Stimulated activated CD4-positive, alpha-beta T cell treated with anti-CD3 and anti-CD28 coated beads, Interleukin-15, amount 100 ng/mL, for 1 hour (primary cell): ENCODE data around the gene SLC7A6OS.
A peak's percentile ranks its signal among the peaks of the same experiment; 100 is the strongest.
"Not testable (repeated sequence)": the region's sequence is repeated elsewhere in the genome, so short reads cannot be mapped to it uniquely, and the experiment has no call there.

Experiments used
- DNase-seq, 2 donors: peaks; one replicate each; pipeline ENCODE4 v3.0.0-alpha.2; 2020; ENCODE audit warnings: low read depth in 1 of 2, low spot score in 1 of 2

The SLC7A6OS gene

DNA sequence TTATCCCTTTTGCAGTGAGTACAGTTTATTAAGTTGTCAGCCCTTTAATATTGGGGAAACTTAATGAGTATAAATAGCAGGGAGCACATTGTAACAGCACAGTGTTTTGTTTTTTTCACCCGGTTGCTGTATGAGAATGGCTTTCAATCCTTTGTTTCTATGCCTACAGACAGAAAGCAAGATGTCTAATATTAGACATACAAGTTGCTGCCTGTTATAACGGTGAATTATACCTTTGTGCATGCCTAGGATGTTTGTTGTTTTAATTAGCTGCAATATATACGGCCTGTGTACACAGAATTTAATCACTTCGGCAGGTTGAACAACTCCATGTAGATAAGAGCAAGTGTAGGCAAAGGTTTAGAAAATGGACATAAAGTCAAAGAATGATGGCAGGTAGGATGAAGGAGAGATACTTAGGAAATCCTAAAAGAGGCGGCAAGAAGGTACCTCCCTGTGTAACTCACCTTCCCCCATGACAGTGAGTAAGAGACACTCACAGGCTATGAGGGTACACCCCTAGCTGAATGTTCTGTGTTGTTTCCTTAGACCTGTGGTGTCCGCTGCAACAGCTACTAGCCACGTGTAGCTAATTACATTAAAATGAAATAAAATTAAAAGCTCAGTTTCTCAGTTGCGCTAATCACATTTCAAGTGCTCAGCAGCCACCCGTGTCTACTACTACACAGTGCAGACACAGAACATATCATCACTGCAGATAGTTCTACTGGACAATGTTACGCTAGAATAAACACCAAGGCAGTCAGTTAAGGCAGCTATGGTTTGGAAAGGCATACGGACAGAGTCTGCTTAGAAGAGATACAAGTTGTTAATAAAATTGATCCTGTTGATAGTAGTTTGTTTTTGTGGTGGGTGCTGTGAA is 10.9 kb downstream of the SLC7A6OS start:
- DNase-seq: no peak

GRCh38 chr16:68298907-68299561 is 11.7 kb downstream of the SLC7A6OS start:
- no peak for DNase-seq

- no peak for DNase-seq
Measured at GRCh38 chr16:68298312-68298711, 12.4 kb downstream of the SLC7A6OS start.

DNA sequence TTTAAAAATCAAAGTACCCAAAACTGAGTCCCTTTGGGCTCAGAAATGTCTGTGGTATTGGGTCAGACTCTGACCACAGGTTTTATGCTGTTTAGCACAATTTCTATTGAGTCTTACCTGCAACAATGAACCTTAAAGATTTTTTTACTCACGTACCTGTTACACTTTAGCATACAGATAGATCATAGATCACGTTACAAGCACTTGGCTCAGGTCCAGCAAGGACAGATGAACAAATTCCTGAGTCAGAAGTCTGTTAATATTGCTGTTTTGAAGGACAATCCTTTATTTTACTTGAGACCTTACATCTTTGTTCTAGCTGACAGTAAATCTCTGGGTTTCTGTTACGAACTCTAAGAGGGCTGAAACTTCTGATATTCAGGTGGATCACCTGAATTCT is 12.8 kb downstream of the SLC7A6OS start:
- no peak for DNase-seq

GRCh38 chr16:68296693-68297092 is 14.1 kb downstream of the SLC7A6OS start:
- DNase-seq: no peak

DNA sequence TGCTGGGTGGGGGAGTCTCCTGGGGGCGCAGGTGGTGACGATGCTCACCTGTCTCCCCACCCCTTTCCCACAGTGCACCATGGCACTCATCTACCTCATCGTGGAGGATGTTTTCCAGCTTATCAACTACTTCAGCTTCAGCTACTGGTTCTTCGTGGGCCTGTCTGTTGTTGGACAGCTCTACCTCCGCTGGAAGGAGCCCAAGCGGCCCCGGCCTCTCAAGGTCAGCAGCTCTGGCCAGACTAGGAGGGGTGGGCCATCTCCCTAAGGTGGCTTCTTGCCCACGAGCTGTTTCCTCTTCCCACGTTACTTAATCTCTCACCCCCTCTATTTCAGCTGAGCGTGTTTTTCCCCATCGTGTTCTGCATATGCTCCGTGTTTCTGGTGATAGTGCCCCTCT is 14.5 kb downstream of the SLC7A6OS start:
- no peak for DNase-seq

GRCh38 chr16:68292425-68292824 is 18.3 kb downstream of the SLC7A6OS start:
- DNase-seq: no peak

- DNase-seq: no peak
Measured at GRCh38 chr16:68291227-68291626, 19.5 kb downstream of the SLC7A6OS start.

DNA sequence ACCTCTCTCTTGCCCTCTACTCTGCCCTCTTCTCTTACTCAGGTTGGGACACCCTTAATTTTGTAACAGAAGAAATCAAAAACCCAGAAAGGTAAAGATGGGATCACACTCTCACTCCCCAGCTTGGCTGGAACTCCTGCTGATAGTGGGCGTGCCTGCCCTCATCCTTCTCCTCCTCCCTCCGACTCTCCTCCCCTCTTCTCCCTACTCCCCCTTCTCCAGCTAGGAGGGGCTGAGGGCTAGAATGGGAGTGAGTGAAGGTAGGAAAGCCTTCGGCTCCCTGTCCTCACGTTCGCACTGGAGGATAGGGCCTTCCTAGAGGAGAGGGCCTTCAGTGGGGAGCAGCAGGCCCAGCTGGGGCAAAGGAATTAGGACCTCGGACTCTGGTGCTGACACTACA is 20.3 kb downstream of the SLC7A6OS start:
- no peak for DNase-seq

DNA sequence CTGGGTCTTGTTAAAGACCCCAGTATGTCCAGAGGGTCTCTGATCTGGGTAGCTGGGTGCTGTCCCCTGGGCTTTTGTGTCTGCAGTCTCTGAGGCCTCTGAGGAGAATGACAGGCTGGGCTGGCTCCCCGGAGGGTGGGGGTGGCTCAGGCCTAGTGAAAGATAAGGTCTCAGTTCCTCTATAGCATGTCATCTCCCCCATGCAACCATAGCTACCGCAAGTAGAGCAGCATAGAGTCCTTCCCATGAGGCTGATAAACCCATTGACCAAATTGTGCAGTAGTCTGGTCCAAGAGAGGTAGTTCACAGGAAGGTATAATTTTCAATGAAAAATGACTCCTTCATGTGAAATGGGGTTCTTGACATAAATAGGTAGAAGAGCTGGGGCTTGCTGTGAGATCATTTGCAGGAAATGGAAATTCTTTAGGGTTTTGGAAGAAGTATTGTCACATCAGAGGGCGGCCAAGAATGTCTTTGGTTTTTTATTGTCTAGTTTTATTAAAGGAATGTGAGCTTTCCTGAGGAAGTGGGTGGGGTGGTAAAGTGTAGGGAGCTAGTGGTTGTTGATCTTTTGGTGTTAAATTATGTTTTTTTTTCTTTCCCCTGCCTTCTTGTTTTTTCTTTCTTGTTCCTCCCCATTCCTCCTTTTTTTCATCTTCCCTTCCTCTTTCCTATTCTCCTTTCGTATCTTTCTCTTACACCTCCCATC is 21.0 kb downstream of the SLC7A6OS start:
- DNase-seq: peak in 1 of 2 donors; percentile 32

- no peak for DNase-seq
Measured at GRCh38 chr16:68289202-68289601, 21.5 kb downstream of the SLC7A6OS start.

GRCh38 chr16:68288796-68289195 is 21.9 kb downstream of the SLC7A6OS start:
- not testable (repeated sequence) for DNase-seq

DNA sequence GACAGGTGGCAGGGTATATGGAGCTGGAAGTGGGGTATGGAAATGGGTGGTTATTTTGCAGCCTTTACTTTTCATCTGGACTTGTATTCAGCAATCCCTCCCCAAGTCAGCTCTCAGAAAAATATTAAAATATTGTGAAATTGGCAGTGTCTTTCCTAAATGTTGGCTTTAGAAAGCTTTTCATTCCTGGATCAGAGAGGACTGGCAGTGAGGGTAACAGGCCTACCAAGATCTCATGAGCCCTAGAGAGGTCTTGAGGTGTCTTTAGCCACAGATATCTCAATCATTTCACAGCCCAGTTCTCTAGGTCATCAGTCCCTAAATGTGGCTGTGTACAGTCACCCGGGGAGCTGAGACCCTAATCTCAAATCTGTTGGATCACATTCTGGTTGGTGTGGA is 22.5 kb downstream of the SLC7A6OS start:
- no peak for DNase-seq

DNA sequence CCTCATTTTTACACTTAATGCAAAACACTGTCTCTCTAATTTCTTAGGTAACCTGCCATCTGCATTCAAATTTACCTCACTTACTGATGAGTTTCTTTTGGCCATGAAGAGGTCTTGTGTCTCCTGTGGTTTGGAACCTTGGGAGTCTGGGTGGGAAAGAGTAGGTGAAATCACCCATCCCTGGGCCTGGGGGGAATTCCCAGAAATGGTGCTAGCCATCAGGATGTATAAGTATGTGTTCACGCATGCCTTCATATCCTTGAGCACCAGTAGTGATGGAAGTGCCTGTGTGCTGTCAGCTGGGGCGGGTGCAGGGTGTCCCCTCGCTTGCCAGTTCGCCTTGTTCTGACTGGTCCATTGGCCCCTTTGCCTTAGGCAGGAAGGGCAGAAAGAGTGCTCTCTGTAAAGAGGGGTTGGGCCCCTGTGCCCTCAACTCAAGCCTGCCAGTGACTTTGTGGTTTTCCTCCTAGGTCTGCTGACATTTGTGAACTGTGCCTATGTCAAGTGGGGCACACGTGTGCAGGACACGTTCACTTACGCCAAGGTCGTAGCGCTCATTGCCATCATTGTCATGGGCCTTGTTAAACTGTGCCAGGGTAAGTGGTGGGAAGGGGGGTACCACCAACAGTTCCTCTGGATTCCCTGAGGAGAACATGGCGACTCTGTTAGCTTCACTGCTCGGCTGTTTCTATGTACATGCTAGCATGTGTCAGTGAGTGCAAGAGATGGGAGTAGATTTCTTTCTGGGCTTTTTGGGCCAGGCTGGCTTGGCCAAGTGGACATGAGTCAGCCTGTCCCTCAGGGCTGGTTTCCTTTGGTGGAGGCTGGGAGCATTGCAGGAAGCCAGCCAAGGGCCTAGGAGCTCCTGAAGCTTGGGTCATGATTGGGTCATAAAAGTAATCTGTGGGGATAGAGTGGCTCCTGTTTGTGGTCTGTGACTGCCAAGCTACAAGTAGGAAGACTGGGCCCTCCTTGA is 23.2 kb downstream of the SLC7A6OS start:
- DNase-seq: no peak

GRCh38 chr16:68286153-68287074 is 24.3 kb downstream of the SLC7A6OS start:
- no peak for DNase-seq

- no peak for DNase-seq
Measured at GRCh38 chr16:68285683-68286082, 25.1 kb downstream of the SLC7A6OS start.

GRCh38 chr16:68284847-68285246 is 25.9 kb downstream of the SLC7A6OS start:
- DNase-seq: no peak

- DNase-seq: no peak
Measured at GRCh38 chr16:68283801-68284598, 26.7 kb downstream of the SLC7A6OS start.

- DNase-seq: no peak
Measured at GRCh38 chr16:68283346-68283745, 27.4 kb downstream of the SLC7A6OS start.
